Loucy (cell line): Measurements from ENCODE around the gene SLC23A3.

Source experiments
- CTCF ChIP-seq: fragments of 200-600 bp; sonication (generic); conservative IDR thresholded peaks from 2 replicates; pipeline ENCODE4 v1.5.1; 2014; ENCODE audit warnings: mild to moderate bottlenecking, antibody characterized with exemption, low read length
- EZH2phosphoT487 ChIP-seq: fragments of 200-600 bp; IDR thresholded peaks from 2 replicates; pipeline ENCODE4 v1.6.1; 2018; ENCODE audit warnings: antibody characterized with exemption, mild to moderate bottlenecking, moderate library complexity, borderline replicate concordance

DNA sequence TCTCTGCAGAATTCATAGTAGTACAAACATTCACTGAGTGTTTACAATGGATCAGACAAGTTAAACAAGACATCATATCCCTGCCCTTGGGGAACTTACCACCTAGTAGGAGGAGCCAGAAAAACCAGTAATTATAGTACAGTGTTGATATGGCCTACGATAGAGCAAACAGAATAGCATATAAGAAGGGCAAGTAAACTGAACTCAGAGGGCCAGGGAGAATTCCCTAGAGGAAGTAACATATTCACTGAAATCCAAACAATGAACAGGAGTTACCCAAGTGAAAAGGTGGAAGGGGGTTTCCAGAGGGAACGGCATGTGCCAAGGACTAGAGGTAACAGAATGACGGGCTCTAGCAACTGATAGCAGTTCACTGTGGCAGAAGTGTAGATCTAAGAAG, 43.3 kb downstream of the SLC23A3 start:
- no peak for TF ChIP-seq CTCF
- TF ChIP-seq EZH2phosphoT487 = no peak
